HUES6 (cell line): Measurements from ENCODE around the gene ZBTB38.
A peak's percentile ranks its signal among the peaks of the same experiment; 100 is the strongest.

Source experiments
- H3K27ac ChIP-seq: 2 replicates; pipeline ENCODE4 v1.7.0; 2013; ENCODE audit warnings: low read depth, mild to moderate bottlenecking, low read length, inconsistent platforms
- H3K27me3 ChIP-seq: 2 replicates; pipeline ENCODE4 v1.6.1; 2013; ENCODE audit warnings: low read length; ENCODE audit not compliant: control insufficient read depth, insufficient read depth
- H3K36me3 ChIP-seq: 2 replicates; pipeline ENCODE4 v1.6.1; 2013; ENCODE audit warnings: low read length; ENCODE audit not compliant: control insufficient read depth, insufficient read depth
- H3K4me1 ChIP-seq: 2 replicates; pipeline ENCODE4 v1.6.1; 2013; ENCODE audit warnings: low read length; ENCODE audit not compliant: control insufficient read depth, insufficient read depth
- H3K4me3 ChIP-seq: 2 replicates; pipeline ENCODE4 v1.5.1; 2013; ENCODE audit warnings: low read depth, low read length
- H3K9ac ChIP-seq: one replicate; pipeline ENCODE4 v1.6.1; 2013; ENCODE audit warnings: mild to moderate bottlenecking, low read length
- H3K9me3 ChIP-seq: 2 replicates; pipeline ENCODE4 v1.6.1; 2013; ENCODE audit warnings: low read depth, low read length; ENCODE audit not compliant: control insufficient read depth, insufficient read depth

ZBTB38 gene

DNA sequence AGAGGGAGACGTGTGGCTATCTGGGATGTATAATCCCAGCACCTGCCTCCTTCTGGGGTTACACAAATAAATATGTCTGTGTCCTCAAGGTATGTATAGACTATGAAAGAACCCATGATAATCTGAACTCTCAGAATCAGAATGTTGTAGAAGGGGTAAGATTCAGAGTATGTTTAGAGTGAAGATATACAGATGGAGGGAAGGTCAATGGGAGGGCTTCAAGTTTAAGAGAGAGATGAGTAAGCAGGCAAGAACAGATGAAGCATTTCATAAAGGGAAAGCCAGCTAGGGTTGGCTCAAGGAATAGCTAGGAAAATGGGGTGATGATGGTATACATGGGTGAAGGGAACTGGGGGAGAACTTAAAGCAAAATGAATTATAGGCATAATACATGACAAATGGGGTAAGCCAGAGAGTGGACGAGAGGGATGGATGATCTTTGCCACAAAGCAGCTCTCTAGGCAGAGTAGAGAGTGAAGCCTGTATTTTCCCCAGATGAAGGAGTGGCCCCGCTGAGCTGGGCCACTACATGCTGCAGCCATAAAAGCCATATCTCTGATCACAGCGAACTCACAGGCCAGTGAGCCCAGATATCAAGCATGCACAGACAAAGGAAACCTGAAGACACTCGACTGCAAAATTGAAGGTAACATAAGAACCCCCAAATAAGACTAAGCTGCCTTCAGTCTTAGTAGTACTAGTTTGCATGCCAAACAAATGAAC, 15.9 kb upstream of the ZBTB38 start:
- Histone ChIP-seq H3K9ac (no peak overlapping the region), H3K9me3 (no peaks in the 10 kb centered on the region), H3K4me3 (no peak overlapping the region), H3K36me3 (no peaks in the 10 kb centered on the region), H3K27me3 (no peaks in the 10 kb centered on the region), H3K27ac (no peak overlapping the region), H3K4me1 (0 out of 2 replicates have a peak, but pooled peaks cover 9% of the 10 kb centered on the region)

DNA sequence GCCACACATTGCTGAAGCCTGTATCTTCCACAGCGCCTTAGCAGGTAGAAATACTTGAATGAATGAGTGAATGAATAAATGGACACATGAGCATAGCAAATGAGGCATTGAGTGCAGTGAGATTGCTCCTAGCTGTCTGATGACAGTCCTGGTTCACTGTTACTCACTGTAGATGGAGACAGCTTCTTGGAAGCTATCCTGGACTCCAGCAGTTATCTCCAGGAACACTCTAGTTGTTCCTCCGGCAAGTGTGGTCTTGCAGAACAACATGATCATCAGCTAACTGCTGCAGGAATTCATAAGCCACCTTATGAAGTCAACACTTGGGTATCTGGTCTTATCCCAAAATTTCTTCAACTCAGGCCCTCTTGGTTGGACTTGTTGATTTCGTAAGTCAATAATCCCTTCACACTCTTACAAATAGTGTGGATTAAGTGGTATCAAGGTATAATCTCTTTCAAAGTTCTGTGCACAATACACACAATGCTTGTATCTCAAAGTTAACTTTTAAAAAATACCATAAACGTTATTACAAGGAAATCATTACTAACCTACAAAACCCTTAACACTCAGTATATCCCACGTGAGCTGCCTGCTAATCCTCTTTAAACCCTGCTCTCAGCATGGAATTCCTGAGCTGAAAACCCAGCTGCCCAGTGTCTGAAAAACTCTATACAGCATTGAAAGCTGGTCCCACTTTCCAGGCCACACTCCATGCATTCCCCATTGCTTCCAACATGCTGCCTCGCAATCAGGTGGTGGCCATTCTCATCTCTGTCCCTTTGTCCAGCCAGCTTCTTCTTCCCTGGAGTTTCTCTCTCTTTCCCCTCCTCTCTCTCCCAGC, 14.4 kb upstream of the ZBTB38 start:
- H3K36me3 ChIP-seq: no peaks in the 10 kb centered on the region
- H3K4me3 ChIP-seq: no peak overlapping the region
- no peaks in the 10 kb centered on the region for H3K27me3 ChIP-seq
- no peak overlapping the region for H3K27ac ChIP-seq
- H3K9ac ChIP-seq: no peak overlapping the region
- 0 out of 2 replicates have a peak, but pooled peaks cover 2% of the 10 kb centered on the region for H3K4me1 ChIP-seq
- no peaks in the 10 kb centered on the region for H3K9me3 ChIP-seq

DNA sequence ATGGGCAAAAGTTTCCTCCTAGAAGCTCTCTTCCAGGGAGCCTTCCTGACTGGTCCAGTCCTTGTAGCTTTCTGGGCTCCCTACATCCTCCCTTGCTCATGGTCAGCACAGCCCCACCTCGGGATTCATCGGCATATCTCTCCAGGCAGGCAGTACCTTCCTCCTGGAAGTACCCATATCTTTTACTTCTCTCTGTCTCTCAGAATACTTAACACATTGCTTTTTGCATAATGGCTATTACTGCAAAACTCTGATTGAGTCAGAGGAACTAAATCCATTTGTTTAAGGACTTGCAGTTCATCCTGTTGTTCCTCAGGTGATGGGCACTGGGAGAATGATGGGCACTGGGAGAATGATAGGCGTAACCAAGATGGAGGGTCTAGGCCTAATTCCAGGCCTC, 13.8 kb upstream of the ZBTB38 start:
- Histone ChIP-seq H3K4me3 (no peak overlapping the region), H3K9me3 (no peaks in the 10 kb centered on the region), H3K27ac (no peak overlapping the region), H3K27me3 (no peaks in the 10 kb centered on the region), H3K36me3 (no peaks in the 10 kb centered on the region), H3K9ac (no peak overlapping the region), H3K4me1 (no peaks in the 10 kb centered on the region)

DNA sequence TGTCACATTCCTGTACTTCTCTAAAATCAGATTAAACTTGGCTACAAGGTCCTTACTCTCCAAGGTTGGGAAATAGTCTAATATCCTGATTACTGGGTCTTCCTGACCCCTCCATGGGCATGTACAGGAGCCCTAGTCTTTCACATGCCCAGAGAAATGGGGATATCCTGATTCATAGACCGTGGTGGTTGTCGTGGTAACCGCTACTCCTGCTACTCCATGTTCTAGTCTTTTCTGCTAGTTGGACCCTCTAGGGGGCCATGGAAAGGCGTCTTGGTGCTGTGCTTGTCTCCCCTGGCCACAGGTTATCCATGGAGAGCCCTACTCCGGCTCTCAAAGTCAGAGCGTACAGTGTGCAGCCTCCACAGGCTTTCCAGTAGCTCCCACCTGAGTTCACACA, 13.1 kb upstream of the ZBTB38 start:
- no peaks in the 10 kb centered on the region for H3K9me3 ChIP-seq
- H3K27me3 ChIP-seq: no peaks in the 10 kb centered on the region
- H3K27ac ChIP-seq: no peak overlapping the region
- H3K4me3 ChIP-seq: no peak overlapping the region
- no peaks in the 10 kb centered on the region for H3K36me3 ChIP-seq
- no peaks in the 10 kb centered on the region for H3K4me1 ChIP-seq
- H3K9ac ChIP-seq: no peak overlapping the region

DNA sequence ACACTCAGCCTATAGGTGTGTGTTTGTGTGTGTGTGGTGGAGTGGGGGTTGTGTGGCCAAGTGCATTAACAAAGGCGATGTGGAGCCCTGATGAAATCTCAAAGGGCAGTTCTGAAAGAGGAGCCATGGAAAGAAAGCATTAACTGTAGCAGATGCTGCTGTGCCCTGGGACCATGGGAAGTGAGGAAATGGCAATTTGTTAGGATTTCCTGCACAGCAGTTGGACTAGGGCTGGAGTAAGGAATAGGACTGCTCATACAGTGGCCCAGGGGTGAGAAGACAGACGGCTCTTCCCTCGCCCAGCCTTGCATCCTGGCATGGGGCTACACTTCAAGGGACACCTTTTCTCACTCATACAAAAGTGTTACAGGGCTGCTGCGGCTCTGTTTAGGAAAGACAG, 12.3 kb upstream of the ZBTB38 start:
- no peaks in the 10 kb centered on the region for H3K36me3 ChIP-seq
- H3K27me3 ChIP-seq: no peaks in the 10 kb centered on the region
- H3K4me3 ChIP-seq: no peak overlapping the region
- H3K9me3 ChIP-seq: no peaks in the 10 kb centered on the region
- no peaks in the 10 kb centered on the region; the same call in 1 of the 2 replicates for H3K4me1 ChIP-seq
- H3K27ac ChIP-seq: no peak overlapping the region
- H3K9ac ChIP-seq: no peak overlapping the region

DNA sequence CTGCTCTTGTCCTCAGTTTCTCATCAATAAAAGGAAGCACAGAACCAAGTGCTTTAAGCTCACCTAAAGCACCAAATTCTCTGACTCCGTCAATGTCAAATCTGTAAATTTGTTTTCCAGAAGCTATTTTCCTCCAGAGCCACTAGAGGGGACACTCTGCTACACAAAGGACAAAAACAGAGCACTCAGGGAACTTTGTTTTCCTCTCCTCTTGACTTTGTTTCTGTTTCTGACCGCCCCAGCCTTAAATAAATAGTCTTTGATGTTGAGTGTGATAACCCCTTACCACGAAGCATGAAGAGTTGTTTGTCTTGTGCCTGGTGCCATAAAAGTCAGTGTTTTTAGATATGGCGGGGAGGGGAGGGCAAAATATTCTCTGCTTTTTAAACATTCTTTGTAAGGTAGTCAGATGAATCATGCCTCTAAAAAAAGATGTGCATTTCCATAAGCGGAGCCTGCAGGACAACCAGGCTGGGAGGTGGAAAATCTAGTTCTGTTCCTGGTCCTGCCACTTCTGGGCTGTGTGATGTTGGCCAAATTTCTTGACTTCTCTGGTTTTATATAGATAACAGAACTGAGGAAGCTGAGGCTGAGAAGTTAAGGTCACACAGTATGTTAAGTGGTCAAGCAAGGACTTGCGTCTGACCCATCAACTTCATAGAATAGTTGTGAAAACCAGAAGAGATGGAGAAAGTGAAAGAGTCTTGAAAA, 7.3 kb upstream of the ZBTB38 start:
- Histone ChIP-seq H3K27me3 (no peaks in the 10 kb centered on the region), H3K9ac (no peak overlapping the region), H3K36me3 (no peaks in the 10 kb centered on the region), H3K4me1 (peaks cover 3% of the 10 kb centered on the region; the same call in 1 of the 2 replicates), H3K4me3 (no peak overlapping the region), H3K27ac (no peak overlapping the region), H3K9me3 (peaks cover 5% of the 10 kb centered on the region; the same call in 1 of the 2 replicates)

DNA sequence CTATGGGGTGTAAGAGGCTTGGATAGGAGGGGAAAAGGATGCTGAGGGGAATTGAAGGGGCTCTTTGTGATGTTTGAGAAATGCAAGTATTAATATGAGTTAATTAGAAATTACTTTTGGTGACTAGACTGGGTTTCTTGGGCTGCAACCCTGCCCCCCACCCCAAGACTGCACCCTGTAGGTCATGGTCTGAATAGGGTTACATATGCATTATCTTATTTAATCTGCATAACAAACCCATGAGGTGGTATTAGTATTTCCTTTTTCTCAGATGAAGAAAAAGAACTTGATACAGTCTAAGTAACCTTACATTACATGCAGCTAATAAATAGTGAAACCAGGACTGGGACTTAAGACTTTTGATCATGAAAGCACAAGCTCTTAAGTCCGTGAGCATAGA, 5.6 kb upstream of the ZBTB38 start:
- peaks cover 5% of the 10 kb centered on the region; the same call in 1 of the 2 replicates for H3K9me3 ChIP-seq
- H3K27me3 ChIP-seq: no peaks in the 10 kb centered on the region
- H3K4me1 ChIP-seq: peaks cover 19% of the 10 kb centered on the region
- no peak overlapping the region for H3K4me3 ChIP-seq
- no peak overlapping the region for H3K27ac ChIP-seq
- H3K36me3 ChIP-seq: no peaks in the 10 kb centered on the region
- H3K9ac ChIP-seq: no peak overlapping the region

DNA sequence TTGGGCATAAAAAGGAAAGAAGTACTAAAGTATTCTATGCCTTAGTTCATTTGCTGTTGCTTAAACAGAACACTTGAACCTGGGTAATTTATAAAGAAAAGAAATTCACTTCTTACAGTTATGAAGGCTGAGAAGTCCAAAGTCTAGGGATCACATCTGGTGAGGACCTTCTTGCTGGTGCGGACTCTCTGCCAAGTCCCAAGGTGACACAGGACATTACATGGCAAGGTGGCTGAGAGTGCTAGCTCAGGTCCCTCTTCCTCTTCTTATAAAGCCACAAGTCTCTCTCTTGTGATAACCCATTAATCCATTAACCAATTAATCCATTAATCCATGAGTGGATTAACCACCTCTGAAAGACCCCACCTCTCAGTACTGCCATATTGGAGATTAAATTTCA, 3.1 kb upstream of the ZBTB38 start:
- Histone ChIP-seq H3K27ac (no peak overlapping the region), H3K36me3 (no peaks in the 10 kb centered on the region), H3K27me3 (no peaks in the 10 kb centered on the region), H3K4me3 (no peak overlapping the region), H3K9me3 (peaks cover 5% of the 10 kb centered on the region; the same call in 1 of the 2 replicates), H3K9ac (no peak overlapping the region), H3K4me1 (peaks cover 43% of the 10 kb centered on the region)

DNA sequence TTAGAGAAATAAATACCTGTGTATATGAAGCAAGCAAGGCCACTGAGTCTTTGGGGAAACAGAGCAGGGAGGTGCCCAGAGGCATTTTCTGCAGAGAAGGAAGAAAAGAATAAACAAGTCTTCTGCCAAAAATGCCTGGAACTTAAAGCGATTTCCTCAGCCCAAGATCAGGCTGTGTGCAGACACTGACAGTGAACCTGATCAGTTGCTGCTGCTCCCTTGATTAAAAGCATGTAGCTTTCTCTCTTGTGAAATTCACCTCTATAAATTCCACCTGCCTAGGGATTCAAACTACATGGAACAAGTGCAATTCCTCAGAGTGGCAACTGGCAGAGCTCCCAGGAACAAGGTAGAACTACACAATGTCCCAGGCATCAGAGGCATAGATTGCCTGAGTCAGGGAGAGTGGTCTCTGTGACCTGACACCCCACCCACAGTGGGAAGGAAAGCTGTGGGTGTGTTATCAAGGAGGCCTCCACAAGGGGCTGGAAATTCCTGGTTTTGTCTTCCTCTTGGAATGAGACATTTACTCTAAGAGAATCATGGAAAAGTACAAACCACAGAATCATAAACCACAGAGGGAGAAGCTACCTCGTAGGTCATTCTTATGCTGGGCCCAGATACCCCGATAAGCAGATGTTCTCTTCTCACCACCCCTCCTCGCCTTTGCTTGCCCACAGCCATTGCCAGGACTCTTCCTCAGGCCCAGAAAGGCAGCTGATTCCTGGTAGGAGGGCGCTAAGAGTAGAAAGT, 1.8 kb upstream of the ZBTB38 start:
- peaks cover 5% of the 10 kb centered on the region; the same call in 1 of the 2 replicates for H3K9me3 ChIP-seq
- no peak overlapping the region for H3K4me3 ChIP-seq
- peaks cover 43% of the 10 kb centered on the region for H3K4me1 ChIP-seq
- H3K27me3 ChIP-seq: no peaks in the 10 kb centered on the region
- H3K36me3 ChIP-seq: no peaks in the 10 kb centered on the region; the same call in 1 of the 2 replicates
- peak overlapping the region; percentile 97; the same call in 1 of the 2 replicates for H3K27ac ChIP-seq
- H3K9ac ChIP-seq: peak overlapping the region; percentile 47

DNA sequence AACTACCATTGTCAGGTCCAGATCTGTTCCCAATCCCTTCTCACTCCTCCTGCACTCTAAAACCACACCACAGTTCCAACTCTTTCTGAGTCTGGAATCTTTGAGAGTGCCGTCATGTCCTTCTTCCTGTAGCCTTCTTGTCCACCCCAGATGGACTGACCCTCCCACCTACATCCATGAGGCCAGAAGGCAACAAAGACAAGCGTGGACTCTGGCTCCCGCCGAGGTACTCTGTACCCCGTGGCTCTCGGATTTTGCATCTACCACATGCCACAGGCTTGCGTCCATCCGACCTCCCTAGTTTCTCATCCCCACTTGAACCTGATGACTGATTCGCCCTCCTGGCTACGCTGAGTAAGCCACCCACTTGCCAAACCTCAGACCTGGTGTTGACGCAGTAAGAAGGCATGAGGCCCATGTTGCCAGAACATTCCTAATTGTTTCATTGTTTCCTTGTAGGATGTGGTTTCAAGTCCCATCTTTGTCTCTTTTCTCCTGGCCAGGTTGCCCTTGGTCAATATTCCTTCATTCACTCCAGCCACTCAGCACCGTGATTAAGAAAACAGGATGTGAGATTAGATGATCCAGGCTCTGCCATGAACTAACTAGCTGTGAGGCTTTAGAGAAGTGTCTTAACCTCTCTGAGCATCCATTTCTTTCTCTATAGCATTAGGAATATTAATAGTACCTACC, 1.1 kb upstream of the ZBTB38 start:
- Histone ChIP-seq H3K4me1 (peaks cover 43% of the 10 kb centered on the region), H3K36me3 (no peaks in the 10 kb centered on the region; the same call in 1 of the 2 replicates), H3K9ac (peak overlapping the region; percentile 88), H3K27me3 (no peaks in the 10 kb centered on the region), H3K27ac (peak overlapping the region; percentile 97; the same call in 1 of the 2 replicates), H3K9me3 (peaks cover 5% of the 10 kb centered on the region; the same call in 1 of the 2 replicates), H3K4me3 (no peak overlapping the region)
